Trophoblast cell (in vitro differentiated cells and primary cell): ENCODE measurements around the gene SRD5A1.
"Not testable (repeated sequence)": the region's sequence is repeated elsewhere in the genome, so short reads cannot be mapped to it uniquely, and the experiment has no call there.

Source experiments
- DNase-seq, 2 donors: peaks; one replicate each; pipeline ENCODE4 v3.0.0-alpha.2; 2016
- H2AFZ ChIP-seq: 2 replicates; pipeline ENCODE4 v1.6.1; 2013; ENCODE audit warnings: low read length, moderate library complexity, mild to moderate bottlenecking; ENCODE audit not compliant: insufficient read depth, poor library complexity
- H2AK5ac ChIP-seq: 2 replicates; pipeline ENCODE4 v1.6.1; 2013; ENCODE audit warnings: mild to moderate bottlenecking, low read length
- H2BK120ac ChIP-seq: 2 replicates; pipeline ENCODE4 v1.6.1; 2013; ENCODE audit warnings: low read length, mild to moderate bottlenecking, moderate library complexity; ENCODE audit not compliant: insufficient read depth, poor library complexity
- H2BK12ac ChIP-seq: 2 replicates; pipeline ENCODE4 v1.6.1; 2013; ENCODE audit warnings: mild to moderate bottlenecking, low read length, moderate library complexity
- H2BK5ac ChIP-seq: 2 replicates; pipeline ENCODE4 v1.6.1; 2013; ENCODE audit warnings: low read length, low read depth, moderate library complexity, mild to moderate bottlenecking; ENCODE audit not compliant: poor library complexity
- H3K14ac ChIP-seq: 2 replicates; pipeline ENCODE4 v1.6.1; 2013; ENCODE audit warnings: mild to moderate bottlenecking, low read length
- H3K18ac ChIP-seq: 2 replicates; pipeline ENCODE4 v1.6.1; 2013; ENCODE audit warnings: mild to moderate bottlenecking, low read length
- H3K23ac ChIP-seq: 2 replicates; pipeline ENCODE4 v1.6.1; 2013; ENCODE audit warnings: low read length
- H3K27ac ChIP-seq: 2 replicates; pipeline ENCODE4 v1.5.1; 2013; ENCODE audit warnings: low read depth, mild to moderate bottlenecking, inconsistent platforms, low read length, moderate library complexity
- H3K27me3 ChIP-seq: 2 replicates; pipeline ENCODE4 v1.6.1; 2013; ENCODE audit warnings: inconsistent platforms, mild to moderate bottlenecking, low read length, moderate library complexity; ENCODE audit not compliant: insufficient read depth
- H3K36me3 ChIP-seq, 2 experiments: 1 replicate in 1 of 2; 2 replicates in 1 of 2; pipeline ENCODE4 v1.6.1; 2013; ENCODE audit warnings: low read length in 2 of 2, mild to moderate bottlenecking in 2 of 2, moderate library complexity in 1 of 2; ENCODE audit not compliant: insufficient read depth in 2 of 2, control insufficient read depth in 1 of 2
- H3K4ac ChIP-seq: 2 replicates; pipeline ENCODE4 v1.6.1; 2013; ENCODE audit warnings: low read depth, mild to moderate bottlenecking, low read length, moderate library complexity
- H3K4me1 ChIP-seq, 2 experiments: 1 replicate in 1 of 2; 2 replicates in 1 of 2; pipeline ENCODE4 v1.6.1; 2013; ENCODE audit warnings: low read length in 2 of 2, mild to moderate bottlenecking in 2 of 2, moderate library complexity in 1 of 2; ENCODE audit not compliant: insufficient read depth in 2 of 2, control insufficient read depth in 1 of 2
- H3K4me2 ChIP-seq: 2 replicates; pipeline ENCODE4 v1.6.1; 2013; ENCODE audit warnings: inconsistent platforms, mild to moderate bottlenecking, low read length, moderate library complexity
- H3K4me3 ChIP-seq: 2 replicates; pipeline ENCODE4 v1.5.1; 2013; ENCODE audit warnings: mild to moderate bottlenecking, low read depth, low read length, inconsistent platforms
- H3K79me1 ChIP-seq: one replicate; pipeline ENCODE4 v1.6.1; 2013; ENCODE audit warnings: low read length
- H3K79me2 ChIP-seq: 2 replicates; pipeline ENCODE4 v1.6.1; 2013; ENCODE audit warnings: low read length, mild to moderate bottlenecking; ENCODE audit not compliant: control insufficient read depth, insufficient read depth, poor library complexity
- H3K9ac ChIP-seq: 2 replicates; pipeline ENCODE4 v1.6.1; 2013; ENCODE audit warnings: mild to moderate bottlenecking, low read length
- H3K9me3 ChIP-seq: 2 replicates; pipeline ENCODE4 v1.6.1; 2013; ENCODE audit warnings: low read depth, mild to moderate bottlenecking, control low read depth, inconsistent platforms, low read length; ENCODE audit not compliant: insufficient read depth
- H4K12ac ChIP-seq: 2 replicates; pipeline ENCODE4 v1.6.1; 2013; ENCODE audit warnings: low read depth, mild to moderate bottlenecking, low read length, moderate library complexity
- H4K8ac ChIP-seq: 2 replicates; pipeline ENCODE4 v1.6.1; 2013; ENCODE audit warnings: low read depth, mild to moderate bottlenecking, low read length, moderate library complexity
- H4K91ac ChIP-seq: one replicate; pipeline ENCODE4 v1.6.1; 2013; ENCODE audit warnings: low read depth, mild to moderate bottlenecking, low read length, moderate library complexity
- WGBS: extraction: QIAGEN DNeasy Blood & Tissue Kit; methylation state at CpG from one replicate; pipeline ENCODE4 v1.1.7; 2013; ENCODE audit warnings: missing lambda C conversion rate; ENCODE audit not compliant: insufficient read length, insufficient coverage; ENCODE audit errors: extremely low coverage; 5-methylcytosine and 5-hydroxymethylcytosine counted together

Gene SRD5A1

DNA sequence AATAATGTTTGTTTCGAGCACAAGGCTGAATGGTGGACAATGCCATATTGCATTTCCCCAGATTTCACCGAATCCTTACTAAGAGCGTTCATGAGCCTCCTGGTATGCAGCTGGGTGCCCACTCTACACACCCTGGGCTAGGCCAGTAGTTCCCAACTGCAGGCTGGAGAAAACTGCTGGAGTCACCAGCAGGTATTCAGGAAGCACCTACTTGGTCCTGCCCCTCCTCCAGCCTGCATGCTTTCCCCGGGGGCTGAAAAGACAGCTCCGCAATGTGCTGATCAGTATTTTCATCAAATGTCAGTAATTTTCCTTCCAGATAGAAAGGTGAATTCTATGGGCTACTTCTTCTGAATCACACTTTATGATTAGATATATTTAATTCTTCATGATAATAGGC, 34.4 kb downstream of the SRD5A1 start:
- peaks cover 5% of the 10 kb centered on the region for H3K9me3 ChIP-seq

GRCh38 chr5:6668717-6669116, 35.5 kb downstream of the SRD5A1 start:
- H2AFZ ChIP-seq, H2BK120ac ChIP-seq, H4K12ac ChIP-seq, H4K91ac ChIP-seq, H3K14ac ChIP-seq, H2BK12ac ChIP-seq, H4K8ac ChIP-seq, H2AK5ac ChIP-seq, H3K27ac ChIP-seq, H3K23ac ChIP-seq, H3K27me3 ChIP-seq, H3K79me1 ChIP-seq, H3K79me2 ChIP-seq, H2BK5ac ChIP-seq, H3K4me3 ChIP-seq, H3K9ac ChIP-seq, H3K4me2 ChIP-seq, H3K4ac ChIP-seq, H3K18ac ChIP-seq, H3K9me3 ChIP-seq, H3K4me1 ChIP-seq: not testable (repeated sequence)
- no CpG with 5 or more reads among the region's 9 CpGs for WGBS
- peaks cover 9 to 11% of the 10 kb centered on the region in 2 experiments for H3K36me3 ChIP-seq
- DNase-seq: peak; percentile 9 to 20

More for the DNA sequence above, 34.4 kb downstream of the SRD5A1 start:
- WGBS: no CpG with 5 or more reads among the region's 5 CpGs
- Histone ChIP-seq H2BK5ac (no peak overlapping the region), H3K23ac (no peak overlapping the region), H2AFZ (no peak overlapping the region), H3K9ac (no peak overlapping the region), H3K27ac (no peak overlapping the region), H4K8ac (no peak overlapping the region), H3K4me3 (no peak overlapping the region), H3K36me3 (peaks cover 11 to 14% of the 10 kb centered on the region in 2 experiments), H3K27me3 (no peaks in the 10 kb centered on the region), H3K14ac (no peak overlapping the region), H2BK120ac (no peak overlapping the region), H3K4me2 (no peak overlapping the region), H4K91ac (no peak overlapping the region), H3K18ac (no peak overlapping the region), H2BK12ac (no peak overlapping the region), H3K4me1 (no peaks in the 10 kb centered on the region), H3K4ac (no peak overlapping the region), H3K79me1 (no peaks in the 10 kb centered on the region), H4K12ac (no peak overlapping the region), H3K79me2 (no peaks in the 10 kb centered on the region), H2AK5ac (no peak overlapping the region)
- DNase-seq: no peak

DNA sequence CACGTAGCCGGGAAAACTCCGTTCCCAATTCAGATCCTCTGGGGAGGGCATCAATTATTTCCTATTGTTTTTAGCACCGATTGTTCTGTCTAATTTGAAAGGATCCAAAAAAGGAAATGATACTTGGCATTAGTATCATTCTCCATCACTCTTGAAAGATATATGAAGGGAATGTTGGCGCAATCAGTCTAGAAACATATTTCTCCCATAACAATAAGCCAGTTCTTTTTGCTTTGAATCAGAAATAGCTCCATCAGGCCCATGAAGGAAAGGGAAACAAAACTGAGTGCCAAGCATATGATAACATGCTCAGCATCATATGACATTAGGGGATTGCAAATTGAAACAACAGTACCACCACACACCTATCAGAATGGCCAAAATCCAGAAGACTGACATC, 39.8 kb downstream of the SRD5A1 start:
- H2AFZ ChIP-seq: no peak overlapping the region
- no CpG with 5 or more reads among the region's 5 CpGs for WGBS
- H4K91ac ChIP-seq: no peak overlapping the region
- H3K4me1 ChIP-seq: no peaks in the 10 kb centered on the region
- no peaks in the 10 kb centered on the region for H3K79me2 ChIP-seq
- H3K36me3 ChIP-seq: peaks cover 4 to 7% of the 10 kb centered on the region in 2 experiments
- H4K12ac ChIP-seq: no peak overlapping the region
- H3K9me3 ChIP-seq: peaks cover 1% of the 10 kb centered on the region
- H3K14ac ChIP-seq: no peak overlapping the region
- H3K18ac ChIP-seq: no peak overlapping the region
- no peak overlapping the region for H3K23ac ChIP-seq
- H3K4me3 ChIP-seq: no peak overlapping the region
- no peak overlapping the region for H2BK120ac ChIP-seq
- H4K8ac ChIP-seq: no peak overlapping the region
- no peak overlapping the region for H3K9ac ChIP-seq
- H2AK5ac ChIP-seq: no peak overlapping the region
- H3K27ac ChIP-seq: no peak overlapping the region
- no peak overlapping the region for H3K4ac ChIP-seq
- no peak overlapping the region for H2BK5ac ChIP-seq
- no peaks in the 10 kb centered on the region for H3K79me1 ChIP-seq
- DNase-seq: no peak
- H3K27me3 ChIP-seq: no peaks in the 10 kb centered on the region
- no peak overlapping the region for H2BK12ac ChIP-seq
- no peak overlapping the region for H3K4me2 ChIP-seq

DNA sequence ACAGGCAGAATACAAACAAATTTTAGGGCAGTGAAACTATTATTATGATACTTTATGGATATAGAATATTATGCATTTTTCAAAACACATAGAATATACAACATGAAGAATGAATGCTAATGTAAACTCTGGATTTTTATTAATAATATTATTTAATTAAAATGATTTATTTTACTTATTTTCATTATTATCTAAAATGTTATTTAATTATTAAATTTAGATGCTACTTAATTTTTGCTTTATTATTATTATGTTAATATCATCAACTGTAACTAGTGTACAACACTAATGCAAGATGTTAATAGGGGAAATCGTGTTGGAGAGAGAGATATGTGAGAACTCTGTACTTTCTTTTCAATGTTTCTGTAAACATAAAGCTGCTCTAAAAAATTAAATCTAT, 40.7 kb downstream of the SRD5A1 start:
- H3K36me3 ChIP-seq: peaks cover 4 to 7% of the 10 kb centered on the region in 2 experiments
- no peak overlapping the region for H3K4me2 ChIP-seq
- no peak overlapping the region for H2AK5ac ChIP-seq
- no peak overlapping the region for H3K27ac ChIP-seq
- H3K9ac ChIP-seq: no peak overlapping the region
- no peak overlapping the region for H4K12ac ChIP-seq
- no peaks in the 10 kb centered on the region for H3K4me1 ChIP-seq
- no peak overlapping the region for H3K4me3 ChIP-seq
- H3K9me3 ChIP-seq: peaks cover 1% of the 10 kb centered on the region
- no peak overlapping the region for H4K91ac ChIP-seq
- no peaks in the 10 kb centered on the region for H3K79me1 ChIP-seq
- H4K8ac ChIP-seq: no peak overlapping the region
- no peak for DNase-seq
- no peak overlapping the region for H2BK5ac ChIP-seq
- no peak overlapping the region for H2BK12ac ChIP-seq
- no peaks in the 10 kb centered on the region for H3K79me2 ChIP-seq
- no peak overlapping the region for H2AFZ ChIP-seq
- H3K23ac ChIP-seq: no peak overlapping the region
- no peaks in the 10 kb centered on the region for H3K27me3 ChIP-seq
- H3K14ac ChIP-seq: no peak overlapping the region
- no peak overlapping the region for H3K4ac ChIP-seq
- H3K18ac ChIP-seq: no peak overlapping the region
- no CpG with 5 or more reads among the region's 1 CpG for WGBS
- no peak overlapping the region for H2BK120ac ChIP-seq
